Measurements from ENCODE around the gene SMIM35.

DNA sequence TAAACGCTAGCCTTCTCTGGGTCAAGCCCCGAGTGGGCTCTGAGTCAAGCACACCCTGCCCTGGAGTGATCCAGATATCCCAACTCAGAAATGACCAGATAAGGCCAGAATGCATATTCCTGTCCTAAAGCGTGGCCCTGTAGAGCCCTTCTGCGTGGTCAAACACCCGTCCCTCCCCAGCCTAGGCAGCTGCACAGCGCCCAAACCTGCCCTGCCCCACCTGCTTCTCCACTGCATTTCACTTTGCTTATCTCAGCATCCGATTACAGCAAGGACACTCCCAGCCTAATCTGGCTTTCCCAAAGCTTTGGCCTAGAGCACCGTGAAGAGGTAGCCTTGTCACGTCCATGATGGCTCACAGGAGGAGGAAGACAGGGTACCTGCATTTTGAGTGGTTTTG, 21.8 kb downstream of the SMIM35 start:
- TF ChIP-seq POLR2A (IDR thresholded peaks at IDR 0.05): no peak
- TF ChIP-seq, protein P1, sequence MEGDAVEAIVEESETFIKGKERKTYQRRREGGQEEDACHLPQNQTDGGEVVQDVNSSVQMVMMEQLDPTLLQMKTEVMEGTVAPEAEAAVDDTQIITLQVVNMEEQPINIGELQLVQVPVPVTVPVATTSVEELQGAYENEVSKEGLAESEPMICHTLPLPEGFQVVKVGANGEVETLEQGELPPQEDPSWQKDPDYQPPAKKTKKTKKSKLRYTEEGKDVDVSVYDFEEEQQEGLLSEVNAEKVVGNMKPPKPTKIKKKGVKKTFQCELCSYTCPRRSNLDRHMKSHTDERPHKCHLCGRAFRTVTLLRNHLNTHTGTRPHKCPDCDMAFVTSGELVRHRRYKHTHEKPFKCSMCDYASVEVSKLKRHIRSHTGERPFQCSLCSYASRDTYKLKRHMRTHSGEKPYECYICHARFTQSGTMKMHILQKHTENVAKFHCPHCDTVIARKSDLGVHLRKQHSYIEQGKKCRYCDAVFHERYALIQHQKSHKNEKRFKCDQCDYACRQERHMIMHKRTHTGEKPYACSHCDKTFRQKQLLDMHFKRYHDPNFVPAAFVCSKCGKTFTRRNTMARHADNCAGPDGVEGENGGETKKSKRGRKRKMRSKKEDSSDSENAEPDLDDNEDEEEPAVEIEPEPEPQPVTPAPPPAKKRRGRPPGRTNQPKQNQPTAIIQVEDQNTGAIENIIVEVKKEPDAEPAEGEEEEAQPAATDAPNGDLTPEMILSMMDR (IDR thresholded peaks at IDR 0.05 in 4 of 5, conservative IDR thresholded peaks at IDR 0.05 in 1 of 5): no peak

All from gastrocnemius medialis (tissue), 4 donors.